RWPE2 (cell line): ENCODE results near the gene HOXA7.

ENCODE experiments used
- ATAC-seq: fragments of 200-7000 bp; cut with Tn5 transposase; 3 replicates; pipeline ENCODE4 v1.9.1; 2021; ENCODE audit warnings: low read depth
- DNase-seq: peaks from one replicate; pipeline ENCODE4 v3.0.0-alpha.2; 2020; ENCODE audit warnings: low spot score
- H3K27ac ChIP-seq: fragments of 450-650 bp; 2 replicates; pipeline ENCODE4 v1.5.1; 2017; ENCODE audit warnings: mild to moderate bottlenecking; ENCODE audit not compliant: poor library complexity, severe bottlenecking
- H3K27me3 ChIP-seq: fragments of 250-450 bp; sonication (Bioruptor Pico); 2 replicates; pipeline ENCODE4 v1.5.1; 2021; ENCODE audit warnings: mild to moderate bottlenecking, moderate library complexity; ENCODE audit not compliant: insufficient read depth, poor library complexity, severe bottlenecking
- H3K36me3 ChIP-seq: fragments of 250-450 bp; sonication (Bioruptor Pico); 2 replicates; pipeline ENCODE4 v1.5.1; 2020; ENCODE audit warnings: low read depth, mild to moderate bottlenecking, moderate library complexity
- H3K4me1 ChIP-seq: fragments of 250-450 bp; sonication (Bioruptor Pico); 2 replicates; pipeline ENCODE4 v1.5.1; 2021; ENCODE audit warnings: mild to moderate bottlenecking, moderate library complexity; ENCODE audit not compliant: insufficient read depth, poor library complexity, severe bottlenecking
- H3K4me3 ChIP-seq: fragments of 250-450 bp; sonication (Bioruptor Pico); 2 replicates; pipeline ENCODE4 v1.5.1; 2021; ENCODE audit warnings: mild to moderate bottlenecking, moderate library complexity; ENCODE audit not compliant: severe bottlenecking
- H3K9me3 ChIP-seq: fragments of 250-450 bp; sonication (Bioruptor Pico); 2 replicates; pipeline ENCODE4 v1.5.1; 2021; ENCODE audit warnings: mild to moderate bottlenecking, moderate library complexity; ENCODE audit not compliant: severe bottlenecking
- TF ChIP-seq, protein P1 (sequence below): fragments of 450-650 bp; IDR thresholded peaks from one replicate; pipeline ENCODE4 v1.5.1; 2017; ENCODE audit warnings: mild to moderate bottlenecking, moderate library complexity; ENCODE audit not compliant: poor library complexity, severe bottlenecking

HOXA7 gene

GRCh38 chr7:27200761-27201579, 44.5 kb upstream of the HOXA7 start:
- peak overlapping the region; percentile 89 for H3K4me3 ChIP-seq
- TF ChIP-seq, protein P1, sequence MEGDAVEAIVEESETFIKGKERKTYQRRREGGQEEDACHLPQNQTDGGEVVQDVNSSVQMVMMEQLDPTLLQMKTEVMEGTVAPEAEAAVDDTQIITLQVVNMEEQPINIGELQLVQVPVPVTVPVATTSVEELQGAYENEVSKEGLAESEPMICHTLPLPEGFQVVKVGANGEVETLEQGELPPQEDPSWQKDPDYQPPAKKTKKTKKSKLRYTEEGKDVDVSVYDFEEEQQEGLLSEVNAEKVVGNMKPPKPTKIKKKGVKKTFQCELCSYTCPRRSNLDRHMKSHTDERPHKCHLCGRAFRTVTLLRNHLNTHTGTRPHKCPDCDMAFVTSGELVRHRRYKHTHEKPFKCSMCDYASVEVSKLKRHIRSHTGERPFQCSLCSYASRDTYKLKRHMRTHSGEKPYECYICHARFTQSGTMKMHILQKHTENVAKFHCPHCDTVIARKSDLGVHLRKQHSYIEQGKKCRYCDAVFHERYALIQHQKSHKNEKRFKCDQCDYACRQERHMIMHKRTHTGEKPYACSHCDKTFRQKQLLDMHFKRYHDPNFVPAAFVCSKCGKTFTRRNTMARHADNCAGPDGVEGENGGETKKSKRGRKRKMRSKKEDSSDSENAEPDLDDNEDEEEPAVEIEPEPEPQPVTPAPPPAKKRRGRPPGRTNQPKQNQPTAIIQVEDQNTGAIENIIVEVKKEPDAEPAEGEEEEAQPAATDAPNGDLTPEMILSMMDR = no peak
- no peak for DNase-seq
- H3K27ac ChIP-seq = peak overlapping the region; percentile 92
- peak; percentile 18 for ATAC-seq
- H3K27me3 ChIP-seq = no peaks in the 10 kb centered on the region
- peaks cover 18% of the 10 kb centered on the region for H3K36me3 ChIP-seq
- no peaks in the 10 kb centered on the region for H3K9me3 ChIP-seq
- H3K4me1 ChIP-seq = peaks cover 1% of the 10 kb centered on the region

GRCh38 chr7:27199849-27200760, 43.6 kb upstream of the HOXA7 start, which contains the start of gene HOXA13:
TSS of gene HOXA13 (minus strand) at chr7:27200091. CDS start at chr7:27200077, 14 bp downstream.
- ATAC-seq (peak; percentile 54), DNase-seq (peak; percentile 86)
- H3K9me3 ChIP-seq = no peaks in the 10 kb centered on the region
- H3K4me3 ChIP-seq = peak within 1 kb of the TSS; percentile 89
- TF ChIP-seq, protein P1 = no peak
- peaks cover 25% of the 10 kb centered on the region for H3K36me3 ChIP-seq
- H3K27me3 ChIP-seq = no peaks in the 10 kb centered on the region
- peak within 1 kb of the TSS; percentile 92 for H3K27ac ChIP-seq
- H3K4me1 ChIP-seq = peaks cover 8% of the 10 kb centered on the region

GRCh38 chr7:27198871-27199801, 42.7 kb upstream of the HOXA7 start:
- Histone ChIP-seq H3K36me3 (peaks cover 35% of the 10 kb centered on the region), H3K9me3 (no peaks in the 10 kb centered on the region), H3K4me3 (peak overlapping the region; percentile 89), H3K27me3 (no peaks in the 10 kb centered on the region), H3K4me1 (peaks cover 8% of the 10 kb centered on the region), H3K27ac (peak overlapping the region; percentile 92)
- DNase-seq = no peak
- TF ChIP-seq, protein P1 = no peak
- ATAC-seq = peak; percentile 0; the same call in 1 of the 3 replicates

- H3K27ac ChIP-seq = peak overlapping the region; percentile 92
- H3K4me1 ChIP-seq = peaks cover 8% of the 10 kb centered on the region
- ATAC-seq (peak; percentile 1; the same call in 1 of the 3 replicates), DNase-seq (no peak)
- H3K27me3 ChIP-seq = no peaks in the 10 kb centered on the region
- TF ChIP-seq, protein P1 = no peak
- H3K4me3 ChIP-seq = peak overlapping the region; percentile 89
- peaks cover 36% of the 10 kb centered on the region for H3K36me3 ChIP-seq
- no peaks in the 10 kb centered on the region for H3K9me3 ChIP-seq
These were observed 41.8 kb upstream of the HOXA7 start for GRCh38 chr7:27198138-27198841.
